Stimulated activated CD8-positive, alpha-beta memory T cell treated with anti-CD3 and anti-CD28 coated beads, Interleukin-15, amount 100 ng/mL, for 24 hours (primary cell): ENCODE results near the gene SNRNP48.

Experiments used
- DNase-seq: peaks from one replicate; pipeline ENCODE4 v3.0.0-alpha.2; 2020; ENCODE audit warnings: low read depth

SNRNP48 gene

DNA sequence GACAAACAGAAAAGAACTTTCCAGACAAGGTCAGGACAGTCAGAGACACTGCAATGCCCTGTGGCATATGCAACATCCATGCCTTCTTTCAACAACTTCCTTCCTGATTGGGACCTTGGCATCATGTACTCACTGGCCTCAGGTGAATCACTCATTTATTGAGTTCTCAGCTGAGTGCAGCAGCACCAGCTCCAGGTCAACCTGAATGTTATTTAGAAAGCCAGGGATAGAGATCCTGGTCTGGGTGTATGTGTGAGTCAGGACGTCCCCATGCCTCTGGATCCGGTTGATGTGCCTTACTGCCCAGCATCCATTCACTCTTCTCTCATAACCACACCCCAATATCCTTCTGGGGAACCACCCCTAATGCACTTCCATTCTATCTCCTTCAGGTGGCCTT is 54.4 kb downstream of the SNRNP48 start:
- DNase-seq = no peak

DNA sequence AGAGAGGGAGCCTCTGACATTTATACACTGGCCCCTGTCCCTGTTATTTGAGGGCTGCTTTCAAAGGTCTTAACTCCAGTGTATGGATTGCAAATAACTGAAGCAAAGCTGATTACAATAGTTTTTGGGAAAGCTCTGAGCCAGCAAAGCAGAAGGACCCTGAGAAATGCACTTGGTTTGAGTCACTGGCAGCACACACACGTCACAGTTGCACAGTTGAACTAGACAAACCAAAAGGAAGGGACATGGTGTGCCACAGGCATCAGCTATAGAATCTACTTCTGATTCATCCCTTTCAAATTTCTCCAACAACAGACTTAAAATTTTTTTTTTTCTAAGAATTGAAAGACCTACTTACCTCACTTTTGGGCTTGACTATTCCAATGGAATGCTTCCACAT is 56.4 kb downstream of the SNRNP48 start:
- no peak for DNase-seq

DNA sequence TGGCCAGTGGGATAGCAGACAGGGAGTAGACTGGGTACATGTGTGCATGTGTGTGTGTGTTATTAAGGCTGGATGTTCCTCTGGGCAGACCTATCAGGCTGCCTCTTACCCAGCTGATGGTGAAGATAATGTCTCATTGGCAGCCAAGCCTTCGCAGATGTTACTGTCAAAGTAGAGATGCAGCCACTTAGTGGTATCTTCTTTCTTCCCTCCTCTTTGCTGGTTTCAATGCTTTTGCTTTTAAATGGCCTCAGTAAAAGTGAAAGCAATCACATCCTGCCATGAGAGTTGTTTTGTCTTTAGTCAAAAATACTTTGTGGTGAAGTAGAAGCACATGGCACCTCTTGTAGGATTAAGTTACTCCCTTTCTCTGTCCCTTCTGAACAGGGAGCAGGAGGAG is 57.5 kb downstream of the SNRNP48 start:
- no peak for DNase-seq

DNA sequence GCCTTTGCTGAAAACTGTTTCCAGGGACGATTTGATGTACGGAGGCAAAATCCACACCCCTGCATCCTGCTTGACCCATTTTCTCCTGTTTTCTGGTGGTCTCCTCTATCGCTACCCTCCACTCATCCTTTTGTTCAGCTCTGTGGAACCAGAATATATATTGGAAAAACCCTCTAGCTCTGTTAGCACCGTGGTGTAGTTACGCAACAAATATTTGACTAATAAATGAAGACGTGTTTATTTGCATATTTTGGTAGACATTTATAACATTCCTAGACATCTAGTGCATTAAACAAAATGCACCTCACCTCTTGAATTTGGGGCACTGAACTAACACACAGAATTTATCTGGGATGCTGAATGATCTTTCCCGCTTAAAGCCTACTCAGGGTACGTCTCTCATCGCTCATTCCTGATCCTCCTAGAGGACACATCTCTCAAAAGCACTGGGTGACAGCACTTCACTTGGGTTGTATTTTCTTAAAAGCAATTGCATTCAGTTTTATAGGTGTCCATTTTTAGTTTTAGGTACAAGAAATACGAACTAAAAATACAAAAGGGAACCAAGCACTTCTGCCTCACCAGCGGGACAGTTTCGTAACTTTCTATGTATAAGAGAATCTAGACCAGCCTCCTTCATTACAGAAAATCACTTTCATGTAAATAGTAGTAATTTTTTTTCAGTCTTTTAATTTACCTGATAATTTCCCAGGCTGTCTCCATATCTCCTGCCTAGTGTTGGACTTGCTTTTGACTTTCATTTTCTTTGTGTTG is 59.2 kb downstream of the SNRNP48 start:
- DNase-seq = no peak

DNA sequence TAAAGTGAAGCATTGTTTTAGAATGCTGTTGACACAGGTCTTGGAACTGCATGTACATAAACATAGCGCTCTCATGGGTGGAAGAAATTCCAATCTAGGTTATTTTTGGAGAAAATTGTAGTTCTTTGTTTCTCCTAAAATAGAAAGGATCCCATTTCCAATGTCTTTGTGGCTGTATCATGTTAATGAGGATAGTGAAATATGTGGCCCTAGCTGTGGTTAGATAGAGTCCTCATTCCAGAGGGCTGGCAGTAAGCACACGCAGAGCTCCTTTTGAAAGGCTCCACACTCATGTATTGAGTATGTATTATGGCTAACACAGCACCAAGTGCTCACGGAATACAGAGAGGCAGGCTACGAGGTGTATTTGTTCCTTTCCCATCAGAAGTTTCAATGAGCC is 60.9 kb downstream of the SNRNP48 start:
- no peak for DNase-seq

DNA sequence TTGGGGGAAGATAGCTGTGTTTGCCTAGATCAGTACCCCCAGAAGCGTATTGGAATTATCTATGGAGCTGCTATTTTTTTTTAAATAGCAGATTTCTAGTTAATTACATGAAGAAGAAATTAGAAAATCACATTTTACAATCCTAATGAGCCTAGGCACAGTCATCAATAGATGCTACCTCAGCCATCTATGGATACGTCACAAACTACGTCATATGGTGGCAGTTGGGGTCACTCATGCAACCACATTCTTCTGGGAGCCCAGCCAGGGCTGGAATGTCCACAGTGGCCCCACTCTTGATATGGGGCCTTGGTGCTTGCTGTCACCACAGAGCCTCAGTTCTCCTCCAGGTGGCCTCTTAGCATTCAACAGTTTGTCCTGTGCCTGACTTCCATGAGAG is 63.0 kb downstream of the SNRNP48 start:
- no peak for DNase-seq

DNA sequence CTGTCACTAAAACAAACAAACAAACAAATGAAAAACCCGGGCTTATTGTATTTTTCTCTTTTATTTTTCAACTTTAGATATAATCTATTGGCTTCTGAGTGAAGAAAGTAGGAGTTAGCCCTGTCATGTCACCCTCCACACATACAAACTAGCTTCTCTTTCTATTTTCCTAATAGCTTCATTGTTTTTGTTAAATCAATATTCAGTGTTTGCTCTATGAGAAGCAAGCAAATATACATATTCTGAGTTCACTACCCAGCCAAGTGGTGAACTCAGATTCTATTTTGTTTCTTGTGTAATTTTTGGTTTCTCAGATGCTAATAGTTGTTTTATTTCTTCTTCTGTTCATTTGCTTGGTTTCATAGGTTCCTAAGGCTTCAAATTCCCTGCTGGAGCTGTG is 66.4 kb downstream of the SNRNP48 start:
- DNase-seq = no peak

DNA sequence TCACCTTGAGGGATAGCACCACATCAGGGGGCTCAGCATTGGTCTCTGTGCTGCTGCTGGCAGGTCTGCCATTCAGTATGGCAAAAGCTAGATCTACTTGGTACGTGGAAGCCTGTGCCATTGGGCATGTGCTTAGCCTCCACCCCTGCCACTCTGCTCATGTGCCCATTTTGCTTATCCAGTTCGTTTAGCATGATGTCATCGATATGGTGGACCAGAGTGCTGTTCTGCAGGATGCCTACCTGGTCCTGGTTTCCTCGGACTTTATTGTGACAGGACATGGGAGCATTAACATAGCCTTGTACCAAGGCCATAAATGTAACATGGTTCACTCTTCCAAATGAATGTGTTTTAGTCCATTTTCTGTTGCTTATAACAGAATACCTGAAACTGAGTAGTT is 68.5 kb downstream of the SNRNP48 start:
- no peak for DNase-seq

DNA sequence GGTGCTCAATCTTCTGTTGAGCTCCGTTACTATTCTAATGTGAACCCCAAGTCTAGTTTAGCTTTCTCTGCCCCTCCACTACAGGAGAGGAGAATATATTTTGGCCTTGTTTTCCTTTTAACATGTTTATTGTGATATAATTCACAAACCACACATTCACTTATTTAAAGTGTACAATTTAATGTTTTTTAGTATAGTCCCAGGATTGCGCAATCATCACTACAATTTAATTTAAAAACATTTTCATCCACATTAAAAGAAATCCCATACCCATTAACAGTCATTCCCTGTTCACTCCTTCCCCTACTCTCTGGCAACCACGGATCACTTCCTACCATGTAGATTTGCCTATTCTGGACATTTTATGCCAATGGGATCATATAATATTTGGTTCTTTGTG is 71.4 kb downstream of the SNRNP48 start:
- no peak for DNase-seq
